Fibroblast of pulmonary artery (primary cell): ENCODE data around the gene TMEM63C.

Experiments
- DNase-seq: peaks from one replicate; pipeline ENCODE4 v3.0.0-alpha.2; 2010; ENCODE audit warnings: low read depth
- H3K4me3 ChIP-seq: replicated peaks from 2 replicates; pipeline ENCODE4 v1.5.1; 2011; ENCODE audit warnings: low read depth, mild to moderate bottlenecking, control low read depth, low read length, moderate library complexity
- CTCF ChIP-seq: IDR thresholded peaks from 2 replicates; pipeline ENCODE4 v1.5.1; 2011; ENCODE audit warnings: mild to moderate bottlenecking, control low read depth, low read length, inconsistent platforms; ENCODE audit errors: missing control alignments

The TMEM63C gene

GRCh38 chr14:77230914-77231313 is 49.3 kb downstream of the TMEM63C start:
- H3K4me3 ChIP-seq = no peak overlapping the region
- no peak for TF ChIP-seq CTCF
- no peak for DNase-seq

- DNase-seq = no peak
- no peak for TF ChIP-seq CTCF
- H3K4me3 ChIP-seq = no peak overlapping the region
Measured at GRCh38 chr14:77231721-77232120, 50.1 kb downstream of the TMEM63C start.

GRCh38 chr14:77236814-77237213 is 55.2 kb downstream of the TMEM63C start:
- H3K4me3 ChIP-seq = no peak overlapping the region
- TF ChIP-seq CTCF = no peak
- no peak for DNase-seq

GRCh38 chr14:77238356-77238755 is 56.8 kb downstream of the TMEM63C start:
- DNase-seq = no peak
- H3K4me3 ChIP-seq = no peak overlapping the region
- no peak for TF ChIP-seq CTCF

- TF ChIP-seq CTCF = no peak
- no peak overlapping the region for H3K4me3 ChIP-seq
- no peak for DNase-seq
Measured at GRCh38 chr14:77238996-77239395, 57.4 kb downstream of the TMEM63C start.

- no peak overlapping the region for H3K4me3 ChIP-seq
- no peak for TF ChIP-seq CTCF
- DNase-seq = no peak
Measured at GRCh38 chr14:77239412-77239811, 57.8 kb downstream of the TMEM63C start.

GRCh38 chr14:77240336-77240915 is 58.8 kb downstream of the TMEM63C start:
- no peak for DNase-seq
- TF ChIP-seq CTCF = no peak
- no peak overlapping the region for H3K4me3 ChIP-seq
